Heart right ventricle (tissue), 16 donors: ENCODE measurements around the gene TSPO. TPM values are rescaled to one million over a fixed set of nuclear protein-coding genes. Genes with fewer than 3 reads are reported as not detected.

ENCODE experiments used
- ATAC-seq, 8 donors: fragments of 200-7000 bp; cut with Tn5 transposase; one replicate each; pipeline ENCODE4 v1.9.1; 2020; ENCODE audit warnings: mild to moderate bottlenecking in 8 of 8, moderate library complexity in 8 of 8, moderate number of reproducible peaks in 1 of 8
- DNase-seq, 2 donors: peaks; one replicate each; pipeline ENCODE4 v3.0.0-alpha.2; 2020
- H3K27ac ChIP-seq, 10 donors: fragments of 200-600 bp; sonication (generic) in 2 of 10; one replicate each; pipeline versions ENCODE4 v1.5.0 to v1.8.0; 2020 to 2022; ENCODE audit warnings: mild to moderate bottlenecking in 3 of 10
- H3K27me3 ChIP-seq, 7 donors: fragments of 200-600 bp; one replicate each; pipeline ENCODE4 v1.8.0; 2021 to 2022; ENCODE audit warnings: mild to moderate bottlenecking in 2 of 7
- H3K36me3 ChIP-seq, 9 donors: fragments of 200-600 bp; sonication (generic) in 1 of 9; one replicate each; pipeline versions ENCODE4 v1.5.0 to v1.8.0; 2020 to 2022; ENCODE audit warnings: mild to moderate bottlenecking in 2 of 9
- H3K4me1 ChIP-seq, 9 donors: fragments of 200-600 bp; sonication (generic) in 1 of 9; one replicate each; pipeline versions ENCODE4 v1.5.0 to v1.8.0; 2020 to 2022; ENCODE audit warnings: mild to moderate bottlenecking in 4 of 9
- H3K4me3 ChIP-seq, 10 donors: fragments of 200-600 bp; sonication (generic) in 2 of 10; one replicate each; pipeline versions ENCODE4 v1.5.0 to v1.8.0; 2020 to 2022; ENCODE audit warnings: mild to moderate bottlenecking in 7 of 10, moderate library complexity in 2 of 10
- H3K9me3 ChIP-seq, 11 donors: fragments of 200-600 bp in 10 of 11; sonication (generic) in 2 of 11; one replicate each; pipeline versions ENCODE4 v1.5.0 to v1.8.0; 2013 to 2022; ENCODE audit warnings: mild to moderate bottlenecking in 2 of 11, control low read depth in 1 of 11, moderate library complexity in 1 of 11
- WGBS, 2 donors: extraction: QIAGEN DNeasy Blood & Tissue Kit; methylation state at CpG; one replicate each; pipeline ENCODE4 v1.1.7; 2013; ENCODE audit warnings: inconsistent platforms in 1 of 2; 5-methylcytosine and 5-hydroxymethylcytosine counted together
- intact Hi-C, 10 donors: fragments of 100-400 bp; cut with DNase I; formaldehyde crosslinking; loops; one replicate each; pipeline versions ENCODE4 v1.11.1 to v1.14.2; 2022
- polyA plus RNA-seq, 2 donors: library from polyadenylated mRNA; stranded (reverse); fragments of 200-250 nt; gene quantifications; one replicate each; pipeline ENCODE4 v1.2.3, GENCODE V29; 2013
- total RNA-seq, 10 donors: library from RNA; stranded (reverse); fragmentation: NEBNext Ultra II Directional in 3 of 10; extraction: Animal tissue kit (Norgen Biotek cat#: 25700) in 3 of 10; gene quantifications; one replicate each; pipeline versions ENCODE4 v1.2.1 to v1.2.4, GENCODE V29; 2021 to 2023
- TF ChIP-seq, protein P1 (sequence below), 9 donors: fragments of 200-600 bp; sonication (generic) in 2 of 9; IDR thresholded peaks; one replicate each; pipeline versions ENCODE4 v1.5.0 to v1.8.0; 2021 to 2022; ENCODE audit warnings: antibody characterized with exemption in 9 of 9, mild to moderate bottlenecking in 5 of 9, moderate library complexity in 1 of 9
- donor health status: Arrhythmogenic right ventricular cardiomyopathy.
- donor health status: ischemic (EF 13 %, LVEDD 7.1; RV severe dilation, severe dysfunction).
- donor health status: healthy with polysubstance abuse.
- donor health status: DM: no; HTN: yes; CAD: no.
- donor health status: DM: no; HTN: no; CAD: no.
- donor health status: ischemic (EF 25% LVEDD 6.9; RV normal size, moderate dysfunction).
- donor health status: ischemic (EF 25% LVEDD 5.7; RV mildly dilated, moderate dysfunction).
- donor health status: healthy.
- donor health status: DM: yes; HTN: yes; CAD: no.
- donor health status: Ischemic cardiomyopathy.
- donor health status: ischemic (EF 35%, LVEDD 5.7; RV mildly dilated, moderate dysfunction).
- donor health status: nonischemic (EF 11% LVEDD 7.7; RV severe dilation, severe dysfunction).
- donor health status: DM: yes; HTN: yes; CAD: no.
- donor health status: PGD.
- donor health status: ischemic (EF 29% LVEDD 5.4; RV normal size, mild dysfunction).
- donor health status: nonischemic (EF 23%, LVEDD 6.1; RV moderate dilation, normal function).

The TSPO gene
- total and polyA plus RNA-seq, 12 donors, result 84.7 to 258 (median 102) TPM

DNA sequence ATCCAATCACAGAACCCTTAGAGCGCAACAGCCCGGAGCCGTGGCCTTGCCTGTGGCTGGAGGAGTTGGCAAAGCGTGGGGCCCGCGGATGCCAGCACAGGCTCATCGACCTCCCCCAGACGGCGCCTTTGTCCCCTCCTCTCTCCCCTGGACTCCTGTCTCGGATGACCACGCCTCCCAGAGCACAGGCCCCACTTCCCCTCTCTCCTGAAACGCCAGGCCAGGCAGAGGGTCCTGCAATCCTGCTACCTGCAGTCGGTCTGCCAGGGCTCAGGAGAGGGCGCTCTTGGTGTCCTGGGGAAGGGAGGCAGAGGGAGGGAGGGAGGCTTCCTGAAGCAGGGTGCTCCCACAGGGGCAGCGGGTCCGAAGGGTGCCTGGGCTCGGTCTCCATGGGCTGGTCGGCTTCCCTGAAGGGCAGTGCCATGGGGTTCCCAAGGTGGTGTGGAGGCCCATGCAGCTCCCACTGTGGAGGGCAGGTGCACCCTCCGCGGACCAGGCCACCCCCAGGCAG, 52.2 kb downstream of the TSPO start:
- TF ChIP-seq, protein P1, sequence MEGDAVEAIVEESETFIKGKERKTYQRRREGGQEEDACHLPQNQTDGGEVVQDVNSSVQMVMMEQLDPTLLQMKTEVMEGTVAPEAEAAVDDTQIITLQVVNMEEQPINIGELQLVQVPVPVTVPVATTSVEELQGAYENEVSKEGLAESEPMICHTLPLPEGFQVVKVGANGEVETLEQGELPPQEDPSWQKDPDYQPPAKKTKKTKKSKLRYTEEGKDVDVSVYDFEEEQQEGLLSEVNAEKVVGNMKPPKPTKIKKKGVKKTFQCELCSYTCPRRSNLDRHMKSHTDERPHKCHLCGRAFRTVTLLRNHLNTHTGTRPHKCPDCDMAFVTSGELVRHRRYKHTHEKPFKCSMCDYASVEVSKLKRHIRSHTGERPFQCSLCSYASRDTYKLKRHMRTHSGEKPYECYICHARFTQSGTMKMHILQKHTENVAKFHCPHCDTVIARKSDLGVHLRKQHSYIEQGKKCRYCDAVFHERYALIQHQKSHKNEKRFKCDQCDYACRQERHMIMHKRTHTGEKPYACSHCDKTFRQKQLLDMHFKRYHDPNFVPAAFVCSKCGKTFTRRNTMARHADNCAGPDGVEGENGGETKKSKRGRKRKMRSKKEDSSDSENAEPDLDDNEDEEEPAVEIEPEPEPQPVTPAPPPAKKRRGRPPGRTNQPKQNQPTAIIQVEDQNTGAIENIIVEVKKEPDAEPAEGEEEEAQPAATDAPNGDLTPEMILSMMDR (IDR thresholded peaks at IDR 0.05), result no peak
- ATAC-seq, result no peak
- Histone ChIP-seq H3K27me3 (peaks cover 0 to 7% (median 0%) of the 10 kb centered on the region in 7 donors), H3K27ac (no peak overlapping the region), H3K4me1 (peaks cover 0 to 7% (median 3%) of the 10 kb centered on the region in 9 donors), H3K4me3 (no peak overlapping the region), H3K36me3 (no peaks in the 10 kb centered on the region), H3K9me3 (no peaks in the 10 kb centered on the region)
- 66 to 69% methylated on average over 18 to 20 of the region's 20 CpGs for WGBS, 2 donors
- no peak for DNase-seq
- intact Hi-C loops, result no loop called here

DNA sequence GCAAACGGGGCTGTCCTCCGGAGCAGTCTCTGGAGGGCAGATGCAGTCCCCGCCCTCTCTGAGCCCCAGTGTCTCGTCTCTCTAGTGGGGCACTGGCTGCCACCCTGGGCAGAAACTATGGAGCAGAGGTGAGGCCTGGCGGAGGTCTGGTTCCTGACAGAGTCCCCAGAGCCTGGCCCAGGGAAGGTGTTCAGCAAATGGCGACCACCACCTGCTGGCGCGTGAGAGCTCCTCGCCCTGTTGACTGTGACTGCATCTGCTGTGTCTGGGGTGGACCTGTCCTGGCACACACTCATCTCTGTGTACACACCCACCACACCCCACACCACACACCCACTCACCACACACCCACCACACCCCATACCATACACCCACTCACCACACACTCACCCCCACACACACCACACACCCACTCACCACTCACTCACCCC, 53.9 kb downstream of the TSPO start:
- ATAC-seq (no peak), DNase-seq (no peak)
- intact Hi-C loops, result no loop called here
- TF ChIP-seq, protein P1 (IDR thresholded peaks at IDR 0.05), result no peak
- Histone ChIP-seq H3K27me3 (no peaks in the 10 kb centered on the region), H3K4me3 (no peak overlapping the region), H3K9me3 (no peaks in the 10 kb centered on the region), H3K27ac (no peak overlapping the region), H3K36me3 (no peaks in the 10 kb centered on the region), H3K4me1 (peaks cover 0 to 7% (median 3%) of the 10 kb centered on the region in 9 donors)
- 87 to 92% methylated on average over 9 of the region's 9 CpGs for WGBS, 2 donors

DNA sequence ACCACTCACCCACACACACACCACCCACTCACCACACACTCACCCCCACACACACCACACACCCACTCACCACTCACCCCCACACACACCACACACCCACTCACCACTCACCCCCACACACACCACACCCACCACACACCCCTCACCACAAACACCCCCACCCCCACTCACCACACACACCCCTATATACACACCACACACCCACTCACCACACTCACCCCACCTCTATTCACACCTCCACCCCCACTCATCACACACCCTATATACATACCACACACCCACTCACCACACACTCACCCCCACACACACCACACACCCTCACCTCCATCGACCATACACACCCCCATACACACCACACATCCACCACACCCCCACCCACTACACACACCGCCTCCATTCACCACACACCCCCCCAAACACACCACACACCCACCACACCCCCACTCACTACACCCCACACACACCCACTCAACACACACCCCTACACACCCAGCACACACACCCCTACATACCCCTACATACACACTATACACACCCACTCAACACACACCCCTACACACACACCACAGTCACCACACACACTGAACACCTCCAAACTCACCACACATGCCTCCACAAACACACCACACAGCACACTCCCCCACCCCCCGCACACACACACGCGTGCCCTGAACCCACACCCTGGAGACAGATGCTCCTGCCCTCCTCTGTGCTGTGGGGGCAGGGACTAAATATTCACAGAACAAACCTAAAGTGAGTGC, 54.6 kb downstream of the TSPO start:
- Histone ChIP-seq H3K9me3 (no peaks in the 10 kb centered on the region), H3K36me3 (no peaks in the 10 kb centered on the region), H3K27ac (no peak overlapping the region), H3K4me3 (no peak overlapping the region), H3K27me3 (no peaks in the 10 kb centered on the region), H3K4me1 (peaks cover 0 to 7% (median 3%) of the 10 kb centered on the region in 9 donors)
- 76 to 79% methylated on average over 5 of the region's 5 CpGs for WGBS, 2 donors
- TF ChIP-seq, protein P1 (IDR thresholded peaks at IDR 0.05), result no peak
- intact Hi-C loops, result no loop called here
- ATAC-seq (no peak), DNase-seq (no peak)

DNA sequence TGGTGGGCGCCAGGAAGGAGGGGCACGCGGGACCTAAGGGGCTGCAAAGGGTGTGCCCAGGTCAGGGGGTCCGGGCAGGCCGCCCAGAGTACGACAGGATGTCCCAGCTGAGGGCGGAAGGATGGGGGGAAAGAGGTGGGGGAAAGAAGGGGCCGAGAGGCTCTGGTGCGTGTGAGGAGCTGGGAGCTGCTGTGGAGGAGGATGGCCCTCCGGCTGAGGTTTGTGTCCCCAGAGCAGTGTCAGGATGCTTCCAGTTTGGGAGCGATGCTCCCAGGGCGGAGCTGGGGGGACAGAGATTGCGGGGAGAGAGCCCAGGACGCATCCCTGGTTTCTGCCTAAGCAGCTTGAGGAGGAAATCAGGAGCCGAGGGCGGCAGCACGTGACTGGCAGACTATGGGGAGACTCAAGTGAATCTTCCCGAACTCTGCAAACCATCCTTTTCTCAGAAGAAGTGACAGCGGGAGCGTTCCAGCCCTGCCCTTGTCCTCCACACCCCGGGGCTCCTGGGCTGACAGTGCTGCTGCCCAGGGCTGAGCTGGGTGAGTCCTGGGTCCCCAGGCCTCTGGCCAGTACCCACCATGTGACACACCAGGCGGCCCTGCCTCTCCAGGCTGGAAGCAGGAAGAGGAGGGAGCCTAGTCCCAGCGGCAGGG, 55.3 kb downstream of the TSPO start:
- 45 to 46% methylated on average over 23 of the region's 23 CpGs for WGBS, 2 donors
- no peaks in the 10 kb centered on the region for H3K27me3 ChIP-seq
- H3K36me3 ChIP-seq, result no peaks in the 10 kb centered on the region
- TF ChIP-seq, protein P1 (IDR thresholded peaks at IDR 0.05), result no peak
- intact Hi-C loops, result no loop called here
- H3K4me3 ChIP-seq, result no peak overlapping the region
- H3K9me3 ChIP-seq, result no peaks in the 10 kb centered on the region
- no peak for ATAC-seq
- no peak for DNase-seq
- H3K4me1 ChIP-seq, result peaks cover 0 to 7% (median 3%) of the 10 kb centered on the region in 9 donors
- no peak overlapping the region for H3K27ac ChIP-seq
